H1 (cell line): ENCODE measurements around the gene CCDC92B. TPM values are rescaled to one million over a fixed set of nuclear protein-coding genes. Genes with fewer than 3 reads are reported as not detected.

Experiments used
- ATF2 ChIP-seq: IDR thresholded peaks from 2 replicates; pipeline ENCODE4 v1.6.1; 2012; ENCODE audit warnings: low read length, inconsistent platforms
- ATF3 ChIP-seq: IDR thresholded peaks from 2 replicates; pipeline ENCODE4 v1.6.1; 2011; ENCODE audit warnings: low read depth, mild to moderate bottlenecking, low read length; ENCODE audit not compliant: insufficient read depth
- BACH1 ChIP-seq: IDR thresholded peaks from 2 replicates; pipeline ENCODE4 v1.6.1; 2012; ENCODE audit warnings: low read length, improper control_type of control experiment
- BCL11A ChIP-seq, 2 experiments: IDR thresholded peaks; one replicate each; pipeline ENCODE4 v1.6.1; 2011; ENCODE audit warnings: low read depth in 2 of 2, low read length in 2 of 2, mild to moderate bottlenecking in 2 of 2
- CBX8 ChIP-seq: fragments of 300-800, 300-1000 bp; sonication (generic); IDR thresholded peaks from 2 replicates; pipeline ENCODE4 v1.7.1; 2016; ENCODE audit warnings: low read depth, low read length, borderline replicate concordance
- CEBPB ChIP-seq: IDR thresholded peaks from 2 replicates; pipeline ENCODE4 v1.6.1; 2012; ENCODE audit warnings: low read depth, low read length
- CHD1 ChIP-seq: IDR thresholded peaks from 2 replicates; pipeline ENCODE4 v1.6.1; 2012; ENCODE audit warnings: low read depth, low read length, improper control_type of control experiment
- EZH2 ChIP-seq: fragments of 200-600 bp; sonication (generic); IDR thresholded peaks from 2 replicates; pipeline ENCODE4 v1.7.1; 2012; ENCODE audit warnings: low read depth, mild to moderate bottlenecking, moderate library complexity, low read length, inconsistent platforms; ENCODE audit not compliant: severe bottlenecking
- GTF2F1 ChIP-seq: IDR thresholded peaks from 2 replicates; pipeline ENCODE4 v1.6.1; 2012; ENCODE audit warnings: low read depth, low read length, improper control_type of control experiment, borderline replicate concordance
- JUND ChIP-seq: IDR thresholded peaks from 2 replicates; pipeline ENCODE4 v1.6.1; 2011; ENCODE audit warnings: mild to moderate bottlenecking, improper control_type of control experiment, low read length
- KDM1A ChIP-seq: fragments of 200-600, 300-600 bp; sonication (generic); IDR thresholded peaks from 2 replicates; pipeline ENCODE4 v1.7.1; 2016; ENCODE audit warnings: mild to moderate bottlenecking, low read length, borderline replicate concordance
- NRF1 ChIP-seq: IDR thresholded peaks from 2 replicates; pipeline ENCODE4 v1.6.1; 2011; ENCODE audit warnings: mild to moderate bottlenecking, low read depth, low read length, improper control_type of control experiment
- PHF8 ChIP-seq: fragments of 200-600 bp; sonication (generic); conservative IDR thresholded peaks from 2 replicates; pipeline ENCODE4 v1.7.1; 2012; ENCODE audit warnings: low read depth, mild to moderate bottlenecking, inconsistent platforms, low read length, moderate library complexity
- POLR2AphosphoS5 ChIP-seq: IDR thresholded peaks from 2 replicates; pipeline ENCODE4 v1.6.1; 2011; ENCODE audit warnings: low read depth, low read length
- POU5F1 ChIP-seq: IDR thresholded peaks from 2 replicates; pipeline ENCODE4 v1.6.1; 2011; ENCODE audit warnings: low read depth, mild to moderate bottlenecking, low read length, moderate library complexity
- RAD21 ChIP-seq, 2 experiments: IDR thresholded peaks in 1 of 2; conservative IDR thresholded peaks in 1 of 2; 2 replicates each; pipeline ENCODE4 v1.6.1; 2011; ENCODE audit warnings: low read depth in 2 of 2, low read length in 2 of 2, improper control_type of control experiment in 1 of 2, inconsistent platforms in 1 of 2, mild to moderate bottlenecking in 1 of 2, moderate library complexity in 1 of 2
- RXRA ChIP-seq: IDR thresholded peaks from 2 replicates; pipeline ENCODE4 v1.6.1; 2011; ENCODE audit warnings: low read depth, mild to moderate bottlenecking, low read length, moderate library complexity; ENCODE audit not compliant: insufficient read depth
- SP1 ChIP-seq: IDR thresholded peaks from 2 replicates; pipeline ENCODE4 v1.6.1; 2011; ENCODE audit warnings: low read depth, low read length
- SRF ChIP-seq: IDR thresholded peaks from 2 replicates; pipeline ENCODE4 v1.6.1; 2011; ENCODE audit warnings: mild to moderate bottlenecking, low read depth, low read length, moderate library complexity
- TAF1 ChIP-seq: IDR thresholded peaks from 2 replicates; pipeline ENCODE4 v1.6.1; 2011; ENCODE audit warnings: mild to moderate bottlenecking, low read depth, low read length
- TBP ChIP-seq: IDR thresholded peaks from 2 replicates; pipeline ENCODE4 v1.6.1; 2011; ENCODE audit warnings: low read depth, low read length, improper control_type of control experiment
- TCF12 ChIP-seq: IDR thresholded peaks from 2 replicates; pipeline ENCODE4 v1.6.1; 2011; ENCODE audit warnings: low read depth, mild to moderate bottlenecking, low read length
- TEAD4 ChIP-seq: IDR thresholded peaks from 2 replicates; pipeline ENCODE4 v1.6.1; 2012; ENCODE audit warnings: low read depth, low read length, inconsistent platforms, mixed read lengths
- YY1 ChIP-seq: IDR thresholded peaks from 2 replicates; pipeline ENCODE4 v1.6.1; 2011; ENCODE audit warnings: low read depth, mild to moderate bottlenecking, low read length
- ZNF274 ChIP-seq: IDR thresholded peaks from 2 replicates; pipeline ENCODE4 v1.7.0; 2012; ENCODE audit warnings: low read length, borderline replicate concordance; ENCODE audit errors: extremely low read depth
- polyA plus RNA-seq, 7 experiments: library from polyadenylated mRNA; depleted of rRNA in 3 of 7; stranded (reverse) in 5 of 7; unstranded in 2 of 7; fragments of >200 nt in 5 of 7; fragments of 200-250 nt in 2 of 7; gene quantifications; 1 replicate in 5 of 7; 2 replicates in 1 of 7; 4 replicates in 1 of 7; pipeline versions ENCODE4 v1.2.1 to v1.2.3, GENCODE V29; 2011 to 2013; ENCODE audit warnings: missing spikeins in 2 of 7, mixed read lengths in 2 of 7
- total RNA-seq: library from RNA; stranded (reverse); fragmentation: NEBNext Ultra II Directional; extraction: Animal tissue kit (Norgen Biotek cat#: 25700); gene quantifications from 2 replicates; pipeline ENCODE4 v1.2.1, GENCODE V29; 2021

The CCDC92B gene
- total and polyA plus RNA-seq, 2 of the 8 experiments (the other 6 are each of a cell fraction or from before 2014, with no cell fraction given): 5.5 to 12.1 TPM

DNA sequence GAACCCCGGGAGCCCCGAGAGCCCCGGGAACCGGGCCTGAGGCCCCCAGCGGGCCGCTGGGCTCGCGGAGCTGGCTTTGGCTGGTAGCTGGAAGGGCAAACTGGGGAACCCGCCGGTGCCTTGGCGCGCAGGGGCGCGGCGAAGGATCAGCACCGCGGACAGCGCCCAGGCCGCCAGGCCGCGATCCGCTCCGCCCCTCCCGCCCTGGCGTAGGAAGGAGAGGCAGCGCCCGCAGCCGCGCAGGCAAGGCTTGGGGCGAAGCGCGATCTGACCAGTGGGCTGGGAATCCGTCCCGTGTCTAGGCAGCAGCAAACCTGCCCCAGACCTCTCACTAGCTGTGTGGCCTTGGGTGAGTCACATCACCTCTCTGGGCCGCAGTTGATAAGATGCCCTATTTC, 331 bp upstream of the CCDC92B start (continued):
- TF ChIP-seq RAD21 (IDR thresholded peaks at IDR 0.05 in 1 of 2, conservative IDR thresholded peaks at IDR 0.05 in 1 of 2; ENCODE audit: low read depth in 2 of 2, low read length in 2 of 2): no peak
- TF ChIP-seq CEBPB: no peak
- no peak for TF ChIP-seq CBX8
- no peak for TF ChIP-seq ATF3
- TF ChIP-seq ATF2: no peak
- TF ChIP-seq POU5F1: no peak
- 0 out of 2 replicates have a peak, but pooled peaks have one; percentile 1 for TF ChIP-seq TEAD4
- TF ChIP-seq POLR2AphosphoS5: no peak
- no peak for TF ChIP-seq PHF8
- peak; percentile 67 for TF ChIP-seq TBP
- 0 out of 2 replicates have a peak, but pooled peaks have one; percentile 35 for TF ChIP-seq TAF1
- no peak for TF ChIP-seq TCF12
- TF ChIP-seq JUND: no peak
- TF ChIP-seq BACH1: no peak
- TF ChIP-seq SP1: peak; percentile 52; the same call in 1 of the 2 replicates
- TF ChIP-seq EZH2: no peak
- no peak for TF ChIP-seq SRF
- TF ChIP-seq KDM1A: peak; percentile 72; the same call in 1 of the 2 replicates
- TF ChIP-seq NRF1: no peak
- TF ChIP-seq BCL11A (IDR thresholded peaks at IDR 0.05; ENCODE audit: low read depth in 2 of 2, low read length in 2 of 2): no peak
- TF ChIP-seq ZNF274: no peak
- no peak for TF ChIP-seq RXRA
- no peak for TF ChIP-seq GTF2F1
- peak; percentile 47; the same call in 1 of the 2 replicates for TF ChIP-seq YY1
- no peak for TF ChIP-seq CHD1
